ENCODE data around the gene MTMR10. TPM values are rescaled to one million over a fixed set of nuclear protein-coding genes. Genes with fewer than 3 reads are reported as not detected.

The MTMR10 gene
- total and polyA plus RNA-seq, 4 donors, result 9.0 to 35.0 (median 11.6) TPM

DNA sequence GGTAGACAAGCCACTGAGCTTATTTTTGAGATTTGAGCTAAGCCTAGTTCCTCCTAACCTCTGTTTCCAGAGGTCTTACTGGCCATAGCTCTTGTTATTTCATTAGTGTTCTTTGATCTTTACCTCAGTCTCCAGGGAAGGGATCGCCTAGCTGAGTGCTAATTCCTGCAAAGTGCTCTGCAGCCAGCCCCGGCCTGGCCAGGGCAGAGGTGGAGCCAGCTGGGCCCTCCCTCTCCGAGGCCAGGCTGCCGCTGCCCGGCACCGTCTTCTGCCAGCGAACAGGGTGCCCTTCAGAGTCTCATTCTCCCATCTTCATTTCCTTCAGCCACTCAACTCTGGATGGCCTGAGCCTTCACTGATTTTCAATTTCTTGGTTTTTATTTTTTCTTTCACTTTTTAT lies 68.0 kb downstream of the MTMR10 start:
- DNase-seq, result no peak
- WGBS, 2 donors, result 69 to 72% methylated on average over 7 of the region's 7 CpGs
- Histone ChIP-seq H3K27ac (ENCODE audit: low read depth in 1 of 2, low read length in 2 of 2) (no peak overlapping the region), H3K4me1 (ENCODE audit: control insufficient read depth in 1 of 2, insufficient read depth in 2 of 2, low read length in 2 of 2) (no peaks in the 10 kb centered on the region), H3K27me3 (ENCODE audit: control insufficient read depth in 1 of 2, insufficient read depth in 2 of 2, low read length in 1 of 2) (no peaks in the 10 kb centered on the region), H3K4me3 (ENCODE audit: low read length in 2 of 2) (no peak overlapping the region), H3K36me3 (ENCODE audit: control insufficient read depth in 1 of 2, insufficient read depth in 2 of 2, low read length in 1 of 2) (peaks cover 9 to 10% of the 10 kb centered on the region in 2 donors), H3K9me3 (ENCODE audit: control insufficient read depth, low read length) (no peaks in the 10 kb centered on the region)
- ATAC-seq (ENCODE audit: low FRiP score), result no peak
- intact Hi-C loops (cut with DNase I), result no loop called here

DNA sequence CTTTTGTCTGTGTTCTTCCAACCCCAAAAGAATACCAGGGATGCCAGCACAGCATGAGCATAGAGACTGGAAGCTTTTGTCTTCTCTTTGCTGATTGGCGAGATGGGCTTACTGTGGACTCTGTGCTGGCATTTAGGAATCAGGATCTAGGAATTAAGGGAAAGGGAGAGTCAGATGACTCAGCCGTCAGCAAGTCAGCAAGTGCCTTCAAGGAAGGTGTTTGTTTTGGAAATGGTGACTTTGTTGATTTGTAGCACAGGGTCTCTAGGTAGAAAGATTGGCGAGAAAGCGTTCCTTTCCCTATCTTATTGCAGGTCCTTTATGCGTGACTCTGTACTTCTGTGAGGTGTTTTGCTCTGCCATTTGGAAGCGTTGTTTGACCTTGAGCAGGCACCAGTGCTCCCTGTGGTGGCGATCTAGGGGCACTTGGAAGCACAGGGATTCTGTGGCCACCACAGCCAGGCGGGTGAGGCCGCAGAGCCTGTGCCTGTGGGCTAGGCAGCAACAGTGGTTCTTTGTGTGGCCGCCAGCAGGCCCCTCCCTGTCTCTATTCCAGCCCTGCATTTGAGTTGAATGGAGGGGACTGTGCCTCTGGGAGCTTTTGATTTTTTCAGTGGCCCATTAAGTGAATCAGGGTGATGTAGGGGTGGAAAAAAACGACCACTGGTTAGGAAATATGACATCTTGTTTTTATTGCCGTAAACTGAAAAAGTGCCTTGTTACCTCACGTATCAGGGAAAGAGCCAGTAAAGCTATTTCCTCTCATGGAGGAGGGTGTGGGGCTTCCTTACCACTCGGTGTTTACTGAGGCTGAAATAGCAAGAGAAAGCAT lies 68.7 kb downstream of the MTMR10 start:
- no peak overlapping the region for H3K4me3 ChIP-seq (ENCODE audit: low read length in 2 of 2)
- no peak for ATAC-seq (ENCODE audit: low FRiP score)
- H3K4me1 ChIP-seq (ENCODE audit: control insufficient read depth in 1 of 2, insufficient read depth in 2 of 2, low read length in 2 of 2), result no peaks in the 10 kb centered on the region
- H3K36me3 ChIP-seq (ENCODE audit: control insufficient read depth in 1 of 2, insufficient read depth in 2 of 2, low read length in 1 of 2), result peaks cover 9 to 10% of the 10 kb centered on the region in 2 donors
- no peaks in the 10 kb centered on the region for H3K9me3 ChIP-seq (ENCODE audit: control insufficient read depth, low read length)
- H3K27me3 ChIP-seq (ENCODE audit: control insufficient read depth in 1 of 2, insufficient read depth in 2 of 2, low read length in 1 of 2), result no peaks in the 10 kb centered on the region
- intact Hi-C loops (cut with DNase I), result no loop called here
- no peak for DNase-seq
- no peak overlapping the region for H3K27ac ChIP-seq (ENCODE audit: low read depth in 1 of 2, low read length in 2 of 2)
- WGBS, 2 donors, result 68 to 71% methylated on average over 14 of the region's 14 CpGs

DNA sequence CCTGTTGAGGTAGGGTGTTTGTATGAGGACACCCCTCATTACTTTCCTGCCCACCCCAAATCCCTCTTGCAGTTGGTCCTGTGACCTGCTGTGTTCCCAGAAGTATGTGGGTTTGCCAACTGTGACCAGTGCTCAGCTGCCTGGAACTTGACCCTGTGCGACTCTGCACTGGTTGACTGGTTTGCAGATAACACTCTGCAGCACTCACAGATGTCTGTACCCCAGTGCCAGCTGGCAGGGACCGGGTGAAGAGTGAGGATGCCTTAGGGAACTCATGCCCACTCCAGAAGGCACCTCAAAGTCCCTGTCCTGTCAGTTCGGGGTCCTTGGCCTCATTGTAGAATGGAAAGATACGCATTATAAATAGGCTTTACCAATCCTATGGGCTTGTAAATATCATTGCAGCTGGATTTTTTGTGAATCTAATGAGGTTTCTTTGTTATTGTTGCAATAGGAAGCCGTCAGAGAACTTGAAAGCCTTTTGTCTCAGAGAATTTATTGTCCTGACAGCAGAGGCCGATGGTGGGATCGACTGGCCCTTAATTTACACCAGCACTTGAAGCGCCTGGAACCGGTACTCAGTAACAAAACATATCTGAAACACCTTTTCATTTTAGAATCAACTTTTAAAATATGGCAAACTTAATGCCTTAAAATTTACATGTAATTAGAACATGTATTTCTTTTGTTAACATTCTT lies 69.5 kb downstream of the MTMR10 start:
- intact Hi-C loops (cut with DNase I), result no loop called here
- Histone ChIP-seq H3K4me1 (ENCODE audit: control insufficient read depth in 1 of 2, insufficient read depth in 2 of 2, low read length in 2 of 2) (no peaks in the 10 kb centered on the region), H3K27me3 (ENCODE audit: control insufficient read depth in 1 of 2, insufficient read depth in 2 of 2, low read length in 1 of 2) (no peaks in the 10 kb centered on the region)

DNA sequence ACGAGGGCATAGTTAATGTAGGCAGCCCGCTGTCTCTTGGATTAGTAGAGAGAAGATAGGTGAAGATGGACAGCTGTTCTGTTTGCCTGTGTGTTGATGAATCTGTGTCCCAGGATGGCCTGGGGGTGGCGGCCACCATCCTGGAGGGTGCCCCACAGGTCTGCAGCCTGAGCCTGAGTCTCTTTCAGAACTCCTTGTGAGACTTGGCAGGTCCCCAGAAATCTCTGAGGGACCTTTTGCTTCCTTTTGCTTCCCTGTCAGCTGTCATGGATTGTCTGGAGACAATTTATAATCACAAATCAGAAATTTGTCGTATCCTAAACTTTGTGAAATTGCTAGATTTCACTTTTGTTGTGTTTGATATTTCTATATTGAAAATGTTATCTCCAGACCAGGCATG lies 70.3 kb downstream of the MTMR10 start:
- Histone ChIP-seq H3K4me3 (ENCODE audit: low read length in 2 of 2) (no peak overlapping the region), H3K36me3 (ENCODE audit: control insufficient read depth in 1 of 2, insufficient read depth in 2 of 2, low read length in 1 of 2) (peaks cover 5 to 9% of the 10 kb centered on the region in 2 donors), H3K27ac (ENCODE audit: low read depth in 1 of 2, low read length in 2 of 2) (no peak overlapping the region), H3K4me1 (ENCODE audit: control insufficient read depth in 1 of 2, insufficient read depth in 2 of 2, low read length in 2 of 2) (no peaks in the 10 kb centered on the region), H3K27me3 (ENCODE audit: control insufficient read depth in 1 of 2, insufficient read depth in 2 of 2, low read length in 1 of 2) (no peaks in the 10 kb centered on the region), H3K9me3 (ENCODE audit: control insufficient read depth, low read length) (no peaks in the 10 kb centered on the region)
- intact Hi-C loops (cut with DNase I), result no loop called here
- DNase-seq (no peak), ATAC-seq (ENCODE audit: low FRiP score) (no peak)
- 86 to 92% methylated on average over 4 of the region's 4 CpGs for WGBS, 2 donors

More for the DNA sequence above, 69.5 kb downstream of the MTMR10 start:
- no peak overlapping the region for H3K4me3 ChIP-seq (ENCODE audit: low read length in 2 of 2)
- 67 to 72% methylated on average over 9 of the region's 9 CpGs for WGBS, 2 donors
- no peaks in the 10 kb centered on the region for H3K9me3 ChIP-seq (ENCODE audit: control insufficient read depth, low read length)
- no peak for ATAC-seq (ENCODE audit: low FRiP score)
- H3K27ac ChIP-seq (ENCODE audit: low read depth in 1 of 2, low read length in 2 of 2), result no peak overlapping the region
- no peak for DNase-seq
- H3K36me3 ChIP-seq (ENCODE audit: control insufficient read depth in 1 of 2, insufficient read depth in 2 of 2, low read length in 1 of 2), result peaks cover 5 to 9% of the 10 kb centered on the region in 2 donors

DNA sequence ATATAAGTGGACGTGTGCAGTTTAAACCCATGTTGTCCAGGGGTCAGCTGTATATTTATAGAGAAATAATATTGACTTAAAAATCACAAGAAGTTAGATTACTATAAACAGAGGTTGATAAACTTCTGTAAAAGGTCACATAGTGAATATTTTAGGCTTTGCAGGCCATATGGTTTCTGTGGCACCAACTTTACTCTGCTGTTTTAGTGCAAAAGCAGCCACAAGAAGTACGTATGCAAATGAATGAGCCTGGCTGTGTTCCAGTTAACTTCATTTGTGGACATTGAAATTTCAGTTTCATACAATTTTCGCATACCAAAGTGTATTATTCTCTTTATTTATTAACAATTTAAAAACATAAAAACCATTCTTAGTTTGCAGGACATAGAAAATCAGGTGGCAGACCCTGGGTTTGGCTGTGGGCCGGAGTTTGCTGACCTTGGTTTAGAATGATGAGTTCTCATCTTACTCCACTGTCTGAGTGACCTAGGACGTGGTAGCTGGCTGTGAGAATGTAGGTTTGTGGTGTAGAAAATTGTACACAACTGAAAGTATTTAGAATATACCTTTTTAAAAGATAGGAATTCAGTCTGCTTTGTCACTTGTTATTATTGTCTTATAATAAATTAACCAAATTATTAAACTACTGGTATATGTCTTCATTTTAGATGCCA lies 71.4 kb downstream of the MTMR10 start:
- Histone ChIP-seq H3K4me1 (ENCODE audit: control insufficient read depth in 1 of 2, insufficient read depth in 2 of 2, low read length in 2 of 2) (no peaks in the 10 kb centered on the region), H3K4me3 (ENCODE audit: low read length in 2 of 2) (no peak overlapping the region), H3K27me3 (ENCODE audit: control insufficient read depth in 1 of 2, insufficient read depth in 2 of 2, low read length in 1 of 2) (no peaks in the 10 kb centered on the region), H3K9me3 (ENCODE audit: control insufficient read depth, low read length) (no peaks in the 10 kb centered on the region), H3K27ac (ENCODE audit: low read depth in 1 of 2, low read length in 2 of 2) (no peak overlapping the region), H3K36me3 (ENCODE audit: control insufficient read depth in 1 of 2, insufficient read depth in 2 of 2, low read length in 1 of 2) (peaks cover 2 to 5% of the 10 kb centered on the region in 2 donors)
- DNase-seq (no peak), ATAC-seq (ENCODE audit: low FRiP score) (no peak)
- intact Hi-C loops (cut with DNase I), result no loop called here
- WGBS, 2 donors, result 77 to 84% methylated on average over 5 of the region's 5 CpGs

DNA sequence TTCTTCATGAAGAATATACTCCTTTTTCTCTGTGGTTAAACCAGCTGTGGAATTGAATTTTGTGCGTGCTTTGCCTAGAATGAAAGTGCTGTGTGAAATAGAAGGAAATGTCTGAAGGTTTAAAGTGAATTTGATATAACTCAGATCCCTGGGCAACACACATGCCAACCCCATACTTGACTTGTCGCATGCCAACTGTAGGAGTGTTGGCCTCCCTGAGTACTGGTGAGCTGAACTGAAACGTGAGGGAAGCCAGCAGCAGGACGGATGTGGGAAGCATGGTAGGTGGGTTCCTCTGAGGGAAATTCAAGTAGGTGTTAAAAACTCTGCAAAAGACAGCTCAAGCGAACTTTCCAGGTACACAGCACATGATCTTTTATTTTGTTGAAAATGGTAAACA lies 73.1 kb downstream of the MTMR10 start:
- peaks cover 3 to 5% of the 10 kb centered on the region in 2 donors for H3K36me3 ChIP-seq (ENCODE audit: control insufficient read depth in 1 of 2, insufficient read depth in 2 of 2, low read length in 1 of 2)
- no peak overlapping the region for H3K4me3 ChIP-seq (ENCODE audit: low read length in 2 of 2)
- no peak overlapping the region for H3K27ac ChIP-seq (ENCODE audit: low read depth in 1 of 2, low read length in 2 of 2)
- H3K9me3 ChIP-seq (ENCODE audit: control insufficient read depth, low read length), result no peaks in the 10 kb centered on the region
- ATAC-seq (ENCODE audit: low FRiP score) (no peak), DNase-seq (no peak)
- H3K4me1 ChIP-seq (ENCODE audit: control insufficient read depth in 1 of 2, insufficient read depth in 2 of 2, low read length in 2 of 2), result no peaks in the 10 kb centered on the region
- intact Hi-C loops (cut with DNase I), result no loop called here
- WGBS, 2 donors, result 83 to 85% methylated on average over 5 of the region's 5 CpGs
- H3K27me3 ChIP-seq (ENCODE audit: control insufficient read depth in 1 of 2, insufficient read depth in 2 of 2, low read length in 1 of 2), result no peaks in the 10 kb centered on the region

DNA sequence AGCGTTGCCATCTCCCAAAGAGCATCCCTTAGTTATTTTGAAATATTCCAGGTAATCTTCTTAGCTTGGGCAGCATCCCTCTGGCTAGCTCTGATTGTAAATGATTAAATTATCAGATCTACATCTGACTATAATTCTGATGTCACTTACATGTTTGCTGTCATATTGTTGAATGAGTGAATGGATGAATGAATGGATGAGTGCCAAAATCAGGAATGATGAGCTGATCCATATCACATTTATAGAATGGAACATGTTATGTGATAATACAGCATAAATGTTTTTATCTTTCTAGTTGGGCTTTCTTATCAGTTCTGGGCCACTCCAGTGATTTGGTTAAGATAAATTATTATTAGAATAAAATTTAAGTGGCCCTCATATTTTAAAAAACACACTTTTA lies 73.8 kb downstream of the MTMR10 start:
- Histone ChIP-seq H3K4me1 (ENCODE audit: control insufficient read depth in 1 of 2, insufficient read depth in 2 of 2, low read length in 2 of 2) (no peaks in the 10 kb centered on the region), H3K27ac (ENCODE audit: low read depth in 1 of 2, low read length in 2 of 2) (no peak overlapping the region), H3K36me3 (ENCODE audit: control insufficient read depth in 1 of 2, insufficient read depth in 2 of 2, low read length in 1 of 2) (peaks cover 3 to 5% of the 10 kb centered on the region in 2 donors), H3K9me3 (ENCODE audit: control insufficient read depth, low read length) (no peaks in the 10 kb centered on the region), H3K27me3 (ENCODE audit: control insufficient read depth in 1 of 2, insufficient read depth in 2 of 2, low read length in 1 of 2) (no peaks in the 10 kb centered on the region), H3K4me3 (ENCODE audit: low read length in 2 of 2) (no peak overlapping the region)
- intact Hi-C loops (cut with DNase I), result no loop called here
- DNase-seq (no peak), ATAC-seq (ENCODE audit: low FRiP score) (no peak)
- WGBS, 2 donors, result 91 to 95% methylated on average over 1 of the region's 1 CpG

DNA sequence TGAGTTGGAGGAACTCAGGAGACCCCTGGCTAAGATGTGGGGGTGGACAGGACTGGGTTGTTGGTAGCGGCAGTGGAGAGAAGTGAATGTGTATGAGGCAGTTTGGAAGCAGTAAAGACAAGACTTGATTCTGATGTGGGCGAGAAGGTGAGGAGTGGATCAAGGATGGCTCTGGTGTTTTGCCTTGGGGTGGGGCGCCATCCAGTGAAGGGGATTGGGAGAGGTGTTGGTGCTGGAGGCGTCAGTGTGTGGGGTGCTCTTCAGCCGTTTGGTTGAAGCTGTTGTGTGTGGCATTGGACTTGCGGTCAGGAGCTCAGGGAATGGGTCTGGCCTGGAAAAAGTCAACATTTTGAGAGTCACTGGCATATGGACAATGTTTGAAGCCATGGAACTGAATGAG lies 74.4 kb downstream of the MTMR10 start:
- DNase-seq, result no peak
- Histone ChIP-seq H3K4me3 (ENCODE audit: low read length in 2 of 2) (no peak overlapping the region), H3K27ac (ENCODE audit: low read depth in 1 of 2, low read length in 2 of 2) (no peak overlapping the region), H3K36me3 (ENCODE audit: control insufficient read depth in 1 of 2, insufficient read depth in 2 of 2, low read length in 1 of 2) (peaks cover 3% of the 10 kb centered on the region in 2 donors), H3K9me3 (ENCODE audit: control insufficient read depth, low read length) (no peaks in the 10 kb centered on the region), H3K27me3 (ENCODE audit: control insufficient read depth in 1 of 2, insufficient read depth in 2 of 2, low read length in 1 of 2) (no peaks in the 10 kb centered on the region), H3K4me1 (ENCODE audit: control insufficient read depth in 1 of 2, insufficient read depth in 2 of 2, low read length in 2 of 2) (no peaks in the 10 kb centered on the region)
- ATAC-seq (ENCODE audit: low FRiP score), result no peak
- intact Hi-C loops (cut with DNase I), result no loop called here
- WGBS, 2 donors, result 74 to 88% methylated on average over 6 of the region's 6 CpGs

Data from aorta (tissue), 5 donors.